ENCODE results near the gene COL6A5.
"Not testable (repeated sequence)": the region's sequence is repeated elsewhere in the genome, so short reads cannot be mapped to it uniquely, and the experiment has no call there.

COL6A5 gene

GRCh38 chr3:130345487-130346079 is at the start of gene COL6A5:
TSS of gene COL6A5 (plus strand) at chr3:130345672. CDS start at chr3:130373639, 27,967 bp downstream.
- no peak for DNase-seq

- DNase-seq = no peak
Observed at GRCh38 chr3:130299531-130299930, 45.9 kb upstream of the COL6A5 start.

GRCh38 chr3:130300888-130301287 is 44.6 kb upstream of the COL6A5 start:
- no peak for DNase-seq

- DNase-seq = no peak
Observed at GRCh38 chr3:130310109-130310508, 35.4 kb upstream of the COL6A5 start.

- DNase-seq = no peak
Observed at GRCh38 chr3:130312374-130312773, 33.1 kb upstream of the COL6A5 start.

GRCh38 chr3:130316169-130316568 is 29.3 kb upstream of the COL6A5 start:
- DNase-seq = no peak

GRCh38 chr3:130323503-130323902 is 22.0 kb upstream of the COL6A5 start:
- no peak for DNase-seq

GRCh38 chr3:130340766-130341165 is 4.7 kb upstream of the COL6A5 start:
- no peak for DNase-seq

GRCh38 chr3:130341388-130341787 is 4.1 kb upstream of the COL6A5 start:
- DNase-seq = no peak

GRCh38 chr3:130341882-130342281 is 3.6 kb upstream of the COL6A5 start:
- DNase-seq = no peak

GRCh38 chr3:130342821-130343661 is 2.4 kb upstream of the COL6A5 start:
- no peak for DNase-seq

GRCh38 chr3:130348258-130348657 is 2.8 kb downstream of the COL6A5 start:
- DNase-seq = not testable (repeated sequence)

GRCh38 chr3:130354430-130354829 is 9.0 kb downstream of the COL6A5 start:
- no peak for DNase-seq

- DNase-seq = no peak
Observed at GRCh38 chr3:130374033-130374432, 28.6 kb downstream of the COL6A5 start.

- DNase-seq = no peak
Observed at GRCh38 chr3:130374908-130375307, 29.4 kb downstream of the COL6A5 start.

GRCh38 chr3:130377960-130378676 is 32.6 kb downstream of the COL6A5 start:
- DNase-seq = no peak

GRCh38 chr3:130378677-130379191 is 33.3 kb downstream of the COL6A5 start:
- no peak for DNase-seq

GRCh38 chr3:130379274-130379673 is 33.8 kb downstream of the COL6A5 start:
- DNase-seq = no peak

GRCh38 chr3:130380398-130380797 is 34.9 kb downstream of the COL6A5 start:
- no peak for DNase-seq

GRCh38 chr3:130383424-130383823 is 38.0 kb downstream of the COL6A5 start:
- no peak for DNase-seq

- no peak for DNase-seq
Observed at GRCh38 chr3:130384476-130385025, 39.1 kb downstream of the COL6A5 start.

GRCh38 chr3:130386604-130387263 is 41.3 kb downstream of the COL6A5 start:
- DNase-seq = no peak
